H1 (cell line): ENCODE results near the gene HTR1D. TPM values are rescaled to one million over a fixed set of nuclear protein-coding genes. Genes with fewer than 3 reads are reported as not detected.

Experiments
- CTCF ChIA-PET: fragments of 300-600 bp; sonication (Branson Sonifier 250); formaldehyde crosslinking; loops from one replicate; lab custom pipeline; 2021; ENCODE audit not compliant: partially characterized antibody; lab: Charles Lee
- POLR2A ChIA-PET: fragments of 300-600 bp; sonication (Branson Sonifier 250); formaldehyde crosslinking; loops from one replicate; lab custom pipeline; 2021; ENCODE audit warnings: inconsistent platforms; ENCODE audit not compliant: partially characterized antibody; lab: Charles Lee
- DNase-seq, 2 experiments: peaks; one replicate each; pipeline versions ENCODE4 v3.0.0 to v3.0.0-alpha.2; 2010 to 2022; ENCODE audit warnings: low spot score in 2 of 2, low read depth in 1 of 2, mixed read lengths in 1 of 2
- FAIRE-seq: peaks from 2 replicates; lab custom pipeline; 2011; peaks lifted over from hg19 to GRCh38; lab: Jason Lieb, UNC
- H2AFZ ChIP-seq: 2 replicates; pipeline ENCODE4 v1.8.1; 2012; ENCODE audit warnings: low read length, inconsistent platforms
- H2AK5ac ChIP-seq: 2 replicates; pipeline ENCODE4 v1.6.1; 2013; ENCODE audit warnings: low read depth, low read length
- H2BK120ac ChIP-seq: replicated peaks from 2 replicates; pipeline ENCODE3; 2013; ENCODE audit warnings: low read depth, low read length, inconsistent platforms
- H2BK12ac ChIP-seq: 2 replicates; pipeline ENCODE4 v1.6.1; 2013; ENCODE audit warnings: low read depth, low read length
- H2BK15ac ChIP-seq: 2 replicates; pipeline ENCODE4 v1.6.1; 2013; ENCODE audit warnings: low read length
- H2BK20ac ChIP-seq: 2 replicates; pipeline ENCODE4 v1.6.1; 2013; ENCODE audit warnings: low read length
- H2BK5ac ChIP-seq: 2 replicates; pipeline ENCODE4 v1.6.1; 2013; ENCODE audit warnings: low read depth, low read length
- H3K14ac ChIP-seq: 2 replicates; pipeline ENCODE4 v1.6.1; 2013; ENCODE audit warnings: inconsistent platforms; ENCODE audit not compliant: insufficient read length
- H3K18ac ChIP-seq: 2 replicates; pipeline ENCODE4 v1.6.1; 2013; ENCODE audit warnings: low read length; ENCODE audit errors: extremely low read depth
- H3K23ac ChIP-seq: 2 replicates; pipeline ENCODE4 v1.6.1; 2013; ENCODE audit warnings: inconsistent platforms; ENCODE audit not compliant: insufficient read length
- H3K23me2 ChIP-seq: 2 replicates; pipeline ENCODE4 v1.6.1; 2013; ENCODE audit warnings: low read depth, low read length
- H3K27ac ChIP-seq: 2 replicates; pipeline ENCODE4 v1.6.1; 2011; ENCODE audit warnings: low read depth, low read length, inconsistent platforms
- H3K27me3 ChIP-seq, 4 experiments: replicated peaks in 1 of 4; 1 replicate in 1 of 4; 2 replicates in 3 of 4; pipeline versions ENCODE4 v1.6.1 to v1.8.1; 2011 to 2013; ENCODE audit warnings: low read length in 3 of 4, mild to moderate bottlenecking in 3 of 4, inconsistent platforms in 2 of 4, mixed read lengths in 2 of 4, moderate library complexity in 1 of 4; ENCODE audit not compliant: control insufficient read depth in 3 of 4, insufficient read depth in 3 of 4; ENCODE audit errors: extremely low read depth in 1 of 4
- H3K36me3 ChIP-seq, 4 experiments: 2 replicates each; pipeline versions ENCODE4 v1.6.1 to v1.8.1; 2011 to 2013; ENCODE audit warnings: mild to moderate bottlenecking in 4 of 4, low read length in 3 of 4, moderate library complexity in 2 of 4, control low read depth in 1 of 4, inconsistent platforms in 1 of 4; ENCODE audit not compliant: insufficient read depth in 4 of 4, control insufficient read depth in 2 of 4
- H3K4ac ChIP-seq: replicated peaks from 2 replicates; pipeline ENCODE3; 2013; ENCODE audit warnings: low read length, low read depth, mixed read lengths, inconsistent platforms; ENCODE audit not compliant: insufficient read length
- H3K4me1 ChIP-seq, 4 experiments: replicated peaks in 1 of 4; 1 replicate in 1 of 4; 2 replicates in 3 of 4; pipeline versions ENCODE4 v1.6.1 to v1.8.1; 2011 to 2013; ENCODE audit warnings: low read length in 3 of 4, inconsistent platforms in 2 of 4, mixed read lengths in 1 of 4; ENCODE audit not compliant: insufficient read depth in 4 of 4, control insufficient read depth in 3 of 4
- H3K4me2 ChIP-seq, 2 experiments: 2 replicates each; pipeline versions ENCODE4 v1.6.1 to v1.8.1; 2011 to 2013; ENCODE audit warnings: low read depth in 2 of 2, low read length in 2 of 2, control low read depth in 1 of 2, inconsistent platforms in 1 of 2, mild to moderate bottlenecking in 1 of 2; ENCODE audit not compliant: insufficient read depth in 1 of 2
- H3K4me3 ChIP-seq, 4 experiments: fragments of 200-600, 300-600 bp in 1 of 4; sonication (generic), shearing (Covaris generic), sonication (Bioruptor Twin) in 1 of 4; 2 replicates each; pipeline versions ENCODE4 v1.5.1 to v1.8.1; 2011 to 2016; ENCODE audit warnings: low read length in 4 of 4, low read depth in 3 of 4, control low read depth in 2 of 4, inconsistent platforms in 2 of 4, mild to moderate bottlenecking in 2 of 4, mixed read lengths in 1 of 4, moderate library complexity in 1 of 4; ENCODE audit not compliant: insufficient read depth in 2 of 4; ENCODE audit errors: extremely low read depth in 1 of 4
- H3K56ac ChIP-seq: replicated peaks from 2 replicates; pipeline ENCODE3; 2013; ENCODE audit warnings: low read depth, mild to moderate bottlenecking, mixed read lengths, low read length, inconsistent platforms; ENCODE audit not compliant: insufficient read length
- H3K79me1 ChIP-seq: 2 replicates; pipeline ENCODE4 v1.6.1; 2013; ENCODE audit warnings: low read depth, low read length, control low read depth
- H3K79me2 ChIP-seq, 2 experiments: 2 replicates each; pipeline versions ENCODE4 v1.6.1 to v1.8.1; 2012 to 2013; ENCODE audit warnings: low read length in 2 of 2, mild to moderate bottlenecking in 2 of 2, inconsistent platforms in 1 of 2; ENCODE audit not compliant: insufficient read depth in 2 of 2, control insufficient read depth in 1 of 2
- H3K9ac ChIP-seq, 4 experiments: replicated peaks in 1 of 4; 1 replicate in 1 of 4; 2 replicates in 3 of 4; pipeline versions ENCODE4 v1.6.1 to v1.8.1; 2011 to 2013; ENCODE audit warnings: low read depth in 3 of 4, low read length in 3 of 4, control low read depth in 2 of 4, mild to moderate bottlenecking in 2 of 4, moderate library complexity in 2 of 4, inconsistent platforms in 1 of 4; ENCODE audit errors: extremely low read depth in 1 of 4
- H3K9me3 ChIP-seq, 2 experiments: 2 replicates each; pipeline versions ENCODE4 v1.6.1 to v1.8.1; 2012 to 2013; ENCODE audit warnings: mild to moderate bottlenecking in 2 of 2, moderate library complexity in 2 of 2, control low read depth in 1 of 2, inconsistent platforms in 1 of 2, low read depth in 1 of 2, low read length in 1 of 2, mixed read lengths in 1 of 2; ENCODE audit not compliant: insufficient read depth in 2 of 2
- H4K20me1 ChIP-seq, 2 experiments: replicated peaks in 1 of 2; 2 replicates each; pipeline versions ENCODE3 to v1.8.1; 2011 to 2013; ENCODE audit warnings: inconsistent platforms in 2 of 2, low read length in 2 of 2, mild to moderate bottlenecking in 1 of 2; ENCODE audit not compliant: insufficient read depth in 2 of 2, control insufficient read depth in 1 of 2
- H4K5ac ChIP-seq: 2 replicates; pipeline ENCODE4 v1.6.1; 2013; ENCODE audit warnings: low read length, low read depth, mixed read lengths, inconsistent platforms; ENCODE audit not compliant: insufficient read length
- H4K8ac ChIP-seq: 2 replicates; pipeline ENCODE4 v1.8.0; 2013; ENCODE audit warnings: mild to moderate bottlenecking, moderate library complexity, low read length, inconsistent platforms; ENCODE audit not compliant: insufficient read depth; ENCODE audit errors: extremely low read depth
- H4K91ac ChIP-seq: replicated peaks from 2 replicates; pipeline ENCODE3; 2013; ENCODE audit warnings: low read length, mixed read lengths, inconsistent platforms; ENCODE audit not compliant: insufficient read length
- CEBPB ChIP-seq: IDR thresholded peaks from 2 replicates; pipeline ENCODE4 v1.6.1; 2012; ENCODE audit warnings: low read depth, low read length
- RBBP5 ChIP-seq: IDR thresholded peaks from 2 replicates; pipeline ENCODE4 v1.7.1; 2012; ENCODE audit warnings: low read depth, mild to moderate bottlenecking, inconsistent platforms, low read length, moderate library complexity, borderline replicate concordance
- WGBS, 2 experiments: shearing (Covaris generic) in 1 of 2; methylation state at CpG; one replicate each; pipeline versions ENCODE4 v1.1.6 to v1.1.7; 2013 to 2015; ENCODE audit warnings: low lambda C conversion rate in 2 of 2, mixed read lengths in 2 of 2, inconsistent platforms in 1 of 2, low coverage in 1 of 2, missing lambda C conversion rate in 1 of 2; ENCODE audit not compliant: insufficient replicate concordance in 2 of 2, insufficient coverage in 1 of 2, insufficient read length in 1 of 2; ENCODE audit errors: extremely low coverage in 1 of 2, missing lambda C conversion rate in 1 of 2; 5-methylcytosine and 5-hydroxymethylcytosine counted together
- polyA plus RNA-seq, 7 experiments: library from polyadenylated mRNA; depleted of rRNA in 3 of 7; stranded (reverse) in 5 of 7; unstranded in 2 of 7; fragments of >200 nt in 5 of 7; fragments of 200-250 nt in 2 of 7; gene quantifications; 1 replicate in 5 of 7; 2 replicates in 1 of 7; 4 replicates in 1 of 7; pipeline versions ENCODE4 v1.2.1 to v1.2.3, GENCODE V29; 2011 to 2013; ENCODE audit warnings: missing spikeins in 2 of 7, mixed read lengths in 2 of 7
- total RNA-seq: library from RNA; stranded (reverse); fragmentation: NEBNext Ultra II Directional; extraction: Animal tissue kit (Norgen Biotek cat#: 25700); gene quantifications from 2 replicates; pipeline ENCODE4 v1.2.1, GENCODE V29; 2021

Gene HTR1D
- total and polyA plus RNA-seq, 2 of the 8 experiments (the other 6 are each of a cell fraction or from before 2014, with no cell fraction given): 8.8 to 11.5 TPM

DNA sequence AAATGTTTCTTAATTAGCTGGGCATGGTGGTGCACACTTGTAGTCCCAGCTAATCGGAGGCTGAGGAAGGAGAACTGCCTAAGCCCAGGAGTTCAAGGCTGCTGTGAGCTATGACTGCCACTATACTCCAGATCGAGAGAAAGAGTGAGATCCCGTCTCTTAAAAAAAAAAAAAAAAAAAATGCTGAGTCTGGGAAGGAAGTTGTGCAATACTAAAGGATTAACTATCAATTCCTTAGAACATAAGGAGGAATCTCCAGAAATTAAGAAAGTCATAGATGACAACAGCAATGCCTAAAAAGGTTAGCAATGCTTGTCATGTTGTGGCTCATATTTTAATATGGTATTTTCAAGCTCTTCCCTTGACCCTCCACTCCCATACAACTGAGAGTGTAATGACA is 53.9 kb downstream of the HTR1D start:
- H3K36me3 ChIP-seq: no peaks in the 10 kb centered on the region
- peaks cover 0 to 3% (median 1%) of the 10 kb centered on the region in 4 experiments; a peak in 2 of 7 replicates for H3K4me1 ChIP-seq
- no peak overlapping the region for H3K4me3 ChIP-seq
- 0 out of 2 replicates have a peak overlapping the region, but pooled peaks have one; percentile 29 for H2BK12ac ChIP-seq
- DNase-seq: no peak
- ChIA-PET CTCF (interaction anchor here (0.6 to 3.4 kb wide), 8 partner anchors 13 to 1850 kb away, joined by 3 to 17 read pairs (median 4); no protein-coding TSS in a partner anchor), POLR2A (interaction anchor here (0.6 to 1.0 kb wide), 3 partner anchors 13 to 99 kb away, joined by 3 to 5 read pairs (median 4); no protein-coding TSS in a partner anchor)
- H3K23ac ChIP-seq: no peak overlapping the region
- H2BK120ac ChIP-seq: no peak overlapping the region
- H2BK15ac ChIP-seq: no peak overlapping the region
- H4K5ac ChIP-seq: no peak overlapping the region
- TF ChIP-seq CEBPB (0 out of 2 replicates have a peak, but pooled peaks have one; percentile 52), RBBP5 (no peak)
- H3K9me3 ChIP-seq: no peaks in the 10 kb centered on the region
- no peak overlapping the region; a peak in 1 of 7 replicates for H3K9ac ChIP-seq
- FAIRE-seq: no peak
- no peak overlapping the region for H4K8ac ChIP-seq
- H4K91ac ChIP-seq: no peak overlapping the region
- peaks cover 4% of the 10 kb centered on the region for H3K23me2 ChIP-seq
- H3K56ac ChIP-seq: no peak overlapping the region
- H3K4me2 ChIP-seq: no peak overlapping the region
- no peak overlapping the region for H2BK20ac ChIP-seq
- H3K27ac ChIP-seq: no peak overlapping the region
- no peak overlapping the region for H3K4ac ChIP-seq
- H2AK5ac ChIP-seq: no peak overlapping the region
- H2BK5ac ChIP-seq: no peak overlapping the region
- no peak overlapping the region for H2AFZ ChIP-seq
- H3K79me2 ChIP-seq: peaks cover 19 to 89% of the 10 kb centered on the region in 2 experiments
- peaks cover 4% of the 10 kb centered on the region for H3K79me1 ChIP-seq
- no peak overlapping the region for H3K18ac ChIP-seq
- no peak overlapping the region for H3K14ac ChIP-seq
- peaks cover 18 to 24% of the 10 kb centered on the region in 2 experiments for H4K20me1 ChIP-seq
- H3K27me3 ChIP-seq: no peaks in the 10 kb centered on the region
- WGBS, 2 experiments: 94% methylated on average over 2 of the region's 3 CpGs; no CpG with 5 or more reads in 1 of the 2 experiments
